Stimulated activated CD8-positive, alpha-beta memory T cell treated with anti-CD3 and anti-CD28 coated beads, Interleukin-12 subunit alpha, Interleukin-12 subunit beta, amount 100 ng/mL, for 24 hours (primary cell): ENCODE results near the gene ART5.
"Not testable (repeated sequence)": the region's sequence is repeated elsewhere in the genome, so short reads cannot be mapped to it uniquely, and the experiment has no call there.

Experiments used
- DNase-seq: peaks from one replicate; pipeline ENCODE4 v3.0.0-alpha.2; 2020; ENCODE audit errors: extremely low read depth

Gene ART5

GRCh38 chr11:3622521-3622920 lies 19.3 kb downstream of the ART5 start:
- no peak for DNase-seq

- DNase-seq, result no peak
These were observed 23.8 kb downstream of the ART5 start for GRCh38 chr11:3617990-3618389.

- DNase-seq, result no peak
These were observed 24.9 kb downstream of the ART5 start for GRCh38 chr11:3616721-3617460.

- DNase-seq, result no peak
These were observed 25.8 kb downstream of the ART5 start for GRCh38 chr11:3615998-3616397.

- DNase-seq, result no peak
These were observed 27.0 kb downstream of the ART5 start for GRCh38 chr11:3614742-3615171.

- no peak for DNase-seq
These were observed 27.6 kb downstream of the ART5 start for GRCh38 chr11:3613998-3614741.

GRCh38 chr11:3611976-3612678 lies 29.7 kb downstream of the ART5 start:
- DNase-seq, result no peak

- DNase-seq, result no peak
These were observed 30.9 kb downstream of the ART5 start for GRCh38 chr11:3610846-3611245.

GRCh38 chr11:3609416-3610265 lies 32.2 kb downstream of the ART5 start:
- no peak for DNase-seq

GRCh38 chr11:3605771-3606203 lies 36.0 kb downstream of the ART5 start:
- DNase-seq, result no peak

GRCh38 chr11:3605283-3605662 lies 36.5 kb downstream of the ART5 start:
- no peak for DNase-seq

GRCh38 chr11:3604167-3604566 lies 37.6 kb downstream of the ART5 start:
- DNase-seq, result no peak

- DNase-seq, result not testable (repeated sequence)
These were observed 41.6 kb downstream of the ART5 start for GRCh38 chr11:3600201-3600600.

- not testable (repeated sequence) for DNase-seq
These were observed 44.0 kb downstream of the ART5 start for GRCh38 chr11:3597743-3598142.

GRCh38 chr11:3591326-3591725 lies 50.5 kb downstream of the ART5 start:
- not testable (repeated sequence) for DNase-seq

- not testable (repeated sequence) for DNase-seq
These were observed 51.6 kb downstream of the ART5 start for GRCh38 chr11:3590193-3590592.

- DNase-seq, result not testable (repeated sequence)
These were observed 53.0 kb downstream of the ART5 start for GRCh38 chr11:3588776-3589175.
